CD4-positive, alpha-beta T cell treated with Interleukin-2 at 100 ng/mL for 4 hours (primary cell): Measurements from ENCODE around the gene PCNX2.
A peak's percentile ranks its signal among the peaks of the same experiment; 100 is the strongest.
"Not testable (repeated sequence)": the region's sequence is repeated elsewhere in the genome, so short reads cannot be mapped to it uniquely, and the experiment has no call there.

ENCODE experiments used
- DNase-seq: peaks from one replicate; pipeline ENCODE4 v3.0.0-alpha.2; 2020; ENCODE audit warnings: low spot score

The PCNX2 gene

DNA sequence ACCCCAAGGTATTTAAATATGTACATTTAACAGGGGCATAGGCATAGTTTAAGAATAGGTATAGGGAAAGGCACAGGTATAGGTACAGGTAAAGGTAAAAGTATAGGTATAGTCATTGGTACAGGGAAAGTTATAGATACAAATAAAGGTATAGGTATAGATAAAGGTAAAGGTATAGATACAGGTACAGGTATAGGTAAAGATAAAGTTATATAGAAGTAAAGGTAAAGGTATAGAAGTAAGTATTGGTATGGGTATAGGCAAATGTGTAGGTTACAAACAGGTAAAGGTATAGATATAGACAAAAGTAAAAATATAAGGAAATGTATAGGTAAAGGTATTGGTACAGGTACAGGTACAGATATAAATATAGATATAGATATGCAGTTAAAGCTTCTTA, 137.2 kb downstream of the PCNX2 start:
- no peak for DNase-seq

DNA sequence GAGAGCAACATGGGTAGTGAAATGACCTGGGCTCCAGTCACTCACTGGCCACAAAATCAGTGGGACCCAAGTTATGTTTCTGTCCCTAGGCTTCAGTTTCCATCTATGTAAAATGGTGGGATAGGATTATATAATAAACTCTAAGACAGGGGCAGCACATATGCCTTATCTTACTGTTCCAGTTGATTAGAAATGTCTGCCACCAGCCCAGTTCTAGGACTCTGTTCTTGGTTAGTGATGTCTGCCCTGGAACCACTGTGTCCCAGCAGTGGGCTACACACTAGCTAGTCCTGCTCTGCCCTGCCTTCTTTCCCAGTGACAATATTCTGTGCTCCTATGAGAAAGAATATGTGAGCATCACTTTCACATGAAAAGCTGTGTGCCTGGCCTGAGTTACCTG, 138.3 kb downstream of the PCNX2 start:
- no peak for DNase-seq

DNA sequence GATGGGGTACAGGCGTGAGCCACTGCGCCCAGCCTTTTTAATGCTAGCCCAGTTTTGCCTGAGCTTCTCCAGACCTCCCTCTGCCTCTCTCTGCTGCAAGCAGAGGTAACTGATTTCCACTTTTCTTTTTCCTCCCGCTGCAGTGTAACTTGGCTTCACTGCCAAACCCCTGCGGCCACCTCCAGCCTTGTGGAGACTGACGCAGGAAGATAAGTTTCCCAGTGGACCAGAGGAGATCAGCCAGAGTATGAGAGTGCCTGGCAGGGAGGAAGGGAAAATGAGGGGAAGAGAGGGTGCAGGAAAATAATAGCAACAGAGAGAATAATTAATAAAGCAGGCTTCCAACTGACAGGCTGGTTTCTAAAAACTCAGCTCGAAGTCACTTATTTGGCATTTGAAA, 143.7 kb downstream of the PCNX2 start:
- no peak for DNase-seq

DNA sequence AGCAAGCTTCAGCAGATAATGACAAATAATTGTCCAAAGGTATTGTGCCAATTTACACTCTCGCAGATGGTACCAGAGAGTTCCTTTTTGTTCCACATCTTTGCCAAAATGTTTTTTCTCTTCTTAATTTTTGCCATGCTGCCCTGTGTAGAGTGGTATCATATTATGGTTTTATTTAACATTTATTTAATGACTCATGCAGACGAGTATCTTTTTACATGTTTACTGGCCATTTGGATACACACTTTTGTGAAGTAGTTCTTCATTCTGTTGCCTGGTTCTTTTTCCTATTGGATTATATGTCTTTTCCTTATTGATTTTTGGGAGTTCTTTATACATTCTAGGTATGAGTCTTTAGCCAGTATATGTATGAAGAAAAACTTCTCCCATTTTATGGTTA, 151.1 kb downstream of the PCNX2 start:
- no peak for DNase-seq

DNA sequence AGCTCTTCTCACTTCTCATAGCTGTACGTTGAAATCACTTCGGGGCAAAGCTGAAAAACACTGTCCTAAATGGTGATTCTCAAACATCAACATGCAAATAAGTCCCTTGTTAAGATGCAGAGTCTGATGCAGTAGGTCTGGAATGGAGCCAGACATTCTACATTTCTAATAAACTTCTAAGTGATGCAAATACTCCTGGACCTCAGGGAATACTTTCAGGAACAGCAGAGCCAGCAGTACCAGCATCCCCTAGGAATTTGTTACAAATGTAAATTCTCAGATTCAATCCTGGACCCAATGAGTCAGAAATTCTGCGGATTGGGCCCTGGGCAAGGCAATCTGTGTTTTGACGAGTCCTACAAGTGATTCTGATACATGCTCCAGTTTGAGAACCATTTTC, 152.3 kb downstream of the PCNX2 start:
- DNase-seq, result no peak

DNA sequence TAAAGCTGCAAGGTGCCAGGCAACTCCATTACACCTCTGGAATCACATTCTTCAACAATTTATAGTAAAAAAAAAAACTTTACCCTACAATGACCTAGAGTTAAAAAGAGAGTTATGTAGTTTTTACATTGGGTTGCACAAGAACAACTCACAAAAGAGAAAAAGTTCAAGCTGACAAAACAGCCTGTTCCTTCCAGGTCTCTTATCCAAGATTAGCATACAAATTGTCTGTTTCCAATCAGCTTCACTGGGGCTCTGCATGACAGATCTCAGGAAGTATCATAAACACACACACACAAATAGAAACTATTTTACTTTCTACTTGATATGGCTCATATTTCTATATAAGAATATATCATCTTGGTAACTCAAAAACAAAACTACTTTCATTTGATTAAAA, 154.6 kb downstream of the PCNX2 start:
- DNase-seq, result no peak

DNA sequence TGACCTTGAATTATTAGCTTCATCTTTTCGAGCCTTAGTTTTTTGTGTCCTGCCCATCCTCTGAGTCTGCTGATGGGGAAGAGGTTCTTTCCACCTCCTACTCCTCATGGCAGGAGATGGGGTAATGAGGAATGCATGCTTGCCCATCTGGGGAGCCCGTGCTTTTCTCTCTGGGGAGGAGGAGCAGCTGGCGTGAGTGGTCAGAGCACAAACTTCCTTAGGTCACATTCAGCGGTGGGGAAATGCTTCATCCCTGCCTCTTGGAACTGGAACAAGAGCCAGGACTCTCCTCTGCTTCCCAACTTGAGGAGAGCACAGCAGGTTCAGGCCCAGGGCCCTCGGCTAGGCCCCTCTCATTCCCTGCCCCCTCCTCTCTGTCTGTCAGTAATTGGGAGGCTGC, 155.0 kb downstream of the PCNX2 start:
- no peak for DNase-seq

DNA sequence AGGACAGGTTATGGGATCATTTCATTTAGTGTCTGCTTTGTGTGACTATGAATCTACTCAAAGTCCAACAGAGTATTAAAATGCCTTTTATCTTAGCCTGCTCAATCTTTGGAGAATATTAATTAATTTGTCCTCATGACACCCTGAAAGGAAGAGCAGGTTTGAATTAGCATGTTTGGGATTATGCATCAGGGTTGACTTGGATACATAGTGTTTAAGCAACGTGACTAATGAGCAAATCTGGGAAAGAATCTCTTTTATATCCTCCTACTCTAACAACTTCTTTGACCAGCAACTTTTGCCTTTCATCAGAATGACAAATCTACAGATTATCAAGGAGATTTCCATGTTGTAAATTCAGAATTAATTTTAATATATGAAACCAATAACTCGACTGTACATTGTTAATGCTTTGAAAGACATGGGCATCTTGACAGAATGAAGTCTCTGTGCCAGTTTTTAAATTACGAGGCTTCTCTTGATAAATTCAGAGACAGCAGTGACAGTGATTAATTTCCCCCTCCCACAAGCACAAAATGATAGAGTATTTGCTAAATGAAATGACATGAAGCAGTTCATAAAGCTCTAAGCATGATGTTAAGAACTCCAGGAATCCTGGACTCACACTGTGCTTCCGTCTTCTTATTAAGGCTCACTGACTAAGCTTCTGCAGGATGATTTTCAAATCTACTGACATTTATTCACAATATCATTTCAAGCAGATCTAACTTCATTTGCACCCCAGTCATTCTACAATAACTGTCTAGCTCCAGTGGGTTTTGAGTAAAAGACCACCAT, 156.5 kb downstream of the PCNX2 start:
- DNase-seq, result no peak

DNA sequence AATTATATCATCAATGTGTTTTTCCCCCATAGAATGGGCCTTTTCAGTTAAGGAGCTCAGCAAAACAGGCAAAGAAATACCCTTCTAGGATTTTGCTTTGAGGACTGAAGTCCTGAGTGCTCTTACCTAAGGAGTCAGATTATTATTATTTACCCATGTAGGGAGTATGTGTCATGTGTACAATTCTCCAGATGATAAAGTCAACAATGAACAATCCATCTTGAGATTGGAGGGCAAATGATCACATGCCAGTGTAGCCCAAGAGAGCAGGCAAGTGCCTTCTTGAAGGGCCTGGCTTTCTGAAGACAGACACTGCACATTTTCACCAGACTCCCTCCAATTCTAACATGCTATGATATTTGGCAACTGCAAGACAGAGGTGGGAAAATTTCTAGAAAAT, 159.7 kb downstream of the PCNX2 start:
- no peak for DNase-seq

DNA sequence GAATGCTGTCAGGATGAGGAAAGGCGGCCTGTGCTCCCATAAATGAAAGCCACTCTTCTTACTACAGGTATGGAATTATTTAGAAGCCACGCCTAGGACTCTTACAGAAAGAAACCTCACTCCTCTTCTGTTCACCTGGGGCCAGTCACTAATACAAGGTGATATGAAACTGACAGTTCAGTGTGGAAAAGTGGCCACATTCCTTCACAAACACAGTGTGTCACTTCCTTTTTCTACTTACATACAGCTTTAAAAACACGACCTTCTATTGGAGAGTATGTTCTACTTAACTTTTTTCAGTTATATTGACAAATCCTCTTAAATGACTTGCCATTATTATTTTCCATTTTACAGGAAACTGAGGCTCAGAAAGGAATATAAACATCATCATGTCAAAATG, 163.1 kb downstream of the PCNX2 start:
- DNase-seq, result no peak

DNA sequence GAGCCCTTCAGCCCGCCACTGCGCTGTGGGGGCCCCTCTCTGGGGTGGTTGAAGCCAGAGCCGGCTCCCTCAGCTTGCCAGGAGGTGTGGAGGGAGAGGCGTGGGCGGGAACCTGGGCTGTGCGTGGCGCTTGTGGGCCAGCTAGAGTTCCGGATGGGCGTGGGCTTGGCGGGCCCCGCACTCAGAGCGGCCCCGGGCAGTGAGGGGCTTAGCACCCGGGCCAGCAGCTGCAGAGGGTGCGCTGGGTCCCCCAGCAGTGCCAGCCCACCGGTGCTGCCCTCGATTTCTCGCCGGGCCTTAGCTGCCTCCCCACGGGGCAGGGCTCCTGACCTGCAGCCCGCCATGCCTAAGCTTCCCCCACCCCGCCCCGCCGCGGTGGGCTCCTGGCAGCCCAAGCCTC, 166.5 kb downstream of the PCNX2 start:
- DNase-seq, result not testable (repeated sequence)

DNA sequence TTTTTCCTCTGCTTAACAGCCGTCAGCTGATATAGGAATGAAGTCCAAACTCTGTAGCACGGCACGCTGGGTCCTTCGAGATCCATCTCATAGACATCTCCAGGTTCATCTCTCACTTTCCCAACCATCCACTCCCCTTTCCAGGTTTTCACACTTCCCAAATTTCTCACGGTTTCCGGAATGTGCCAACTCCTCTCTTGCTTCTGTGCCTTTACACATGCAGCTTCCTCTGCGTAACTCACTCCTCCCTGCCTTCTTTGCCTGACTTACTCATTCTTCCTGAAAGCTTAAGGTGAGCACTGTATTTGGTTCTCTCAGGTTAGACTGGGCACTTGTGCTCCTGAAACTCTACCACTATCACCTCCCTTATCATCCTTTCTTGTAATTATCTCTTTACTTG, 168.4 kb downstream of the PCNX2 start:
- no peak for DNase-seq

DNA sequence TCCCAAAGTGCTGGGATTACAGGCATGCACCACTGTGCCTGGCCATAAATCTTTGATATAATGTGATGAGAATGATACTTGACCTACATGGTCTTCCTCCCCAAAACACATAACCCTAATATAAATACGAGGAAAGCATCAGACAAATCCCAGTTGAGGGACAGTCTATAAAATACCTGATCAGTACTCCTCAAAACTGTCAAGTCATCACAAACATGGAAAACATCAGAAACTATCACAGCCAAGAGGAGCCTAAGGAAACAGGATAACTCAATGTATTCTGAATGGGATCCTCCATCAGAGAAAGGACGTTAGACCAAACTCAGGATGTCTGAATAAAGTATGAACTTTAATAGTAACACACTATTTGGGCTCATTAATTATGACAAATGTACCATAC, 172.7 kb downstream of the PCNX2 start:
- DNase-seq, result no peak

DNA sequence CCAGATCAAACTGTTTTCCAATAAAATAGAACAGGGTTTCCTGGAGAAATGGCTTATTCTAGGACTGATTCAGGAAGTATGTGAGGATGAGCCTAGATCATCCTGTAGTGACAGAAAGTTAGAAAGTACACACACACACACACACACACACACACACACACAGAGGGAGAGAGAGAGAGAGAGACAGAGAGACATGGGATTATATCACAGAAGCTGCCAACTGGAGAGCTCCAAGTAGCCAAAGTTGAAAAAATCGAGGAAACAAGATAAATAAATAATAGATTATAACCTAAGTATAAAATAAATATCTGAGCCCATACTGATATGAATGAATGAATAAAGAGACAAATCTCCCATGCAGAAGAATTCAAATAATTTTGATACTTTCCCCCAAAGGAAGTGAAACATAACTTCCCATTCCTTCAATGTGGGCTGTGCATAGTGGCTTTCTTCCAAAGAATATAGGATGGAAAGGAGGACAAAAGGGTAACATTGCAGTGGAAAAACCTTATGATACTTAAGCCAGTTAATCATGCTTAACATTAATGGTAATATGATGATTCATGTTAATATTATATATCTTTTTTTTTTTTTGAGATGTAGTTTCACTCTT, 173.5 kb downstream of the PCNX2 start:
- no peak for DNase-seq

DNA sequence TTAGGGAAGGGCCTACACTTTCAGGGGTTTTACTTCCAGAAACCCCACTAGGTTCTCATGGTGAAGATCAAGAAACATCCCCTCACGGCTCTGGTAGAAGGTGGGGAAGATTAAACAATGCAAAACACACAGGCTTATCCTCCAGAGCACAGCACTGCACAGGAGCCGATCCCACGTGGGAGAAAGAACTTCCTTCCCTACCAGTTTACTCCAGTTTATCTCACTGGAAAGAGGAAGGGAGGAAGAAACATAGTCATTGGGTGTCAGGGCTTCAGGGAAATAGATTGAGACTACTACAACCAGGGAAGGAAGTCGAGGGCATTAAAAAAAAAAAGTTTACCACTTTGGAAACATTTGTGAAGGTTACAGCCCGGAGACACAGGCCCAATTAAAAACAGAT, 180.7 kb downstream of the PCNX2 start:
- DNase-seq, result no peak

DNA sequence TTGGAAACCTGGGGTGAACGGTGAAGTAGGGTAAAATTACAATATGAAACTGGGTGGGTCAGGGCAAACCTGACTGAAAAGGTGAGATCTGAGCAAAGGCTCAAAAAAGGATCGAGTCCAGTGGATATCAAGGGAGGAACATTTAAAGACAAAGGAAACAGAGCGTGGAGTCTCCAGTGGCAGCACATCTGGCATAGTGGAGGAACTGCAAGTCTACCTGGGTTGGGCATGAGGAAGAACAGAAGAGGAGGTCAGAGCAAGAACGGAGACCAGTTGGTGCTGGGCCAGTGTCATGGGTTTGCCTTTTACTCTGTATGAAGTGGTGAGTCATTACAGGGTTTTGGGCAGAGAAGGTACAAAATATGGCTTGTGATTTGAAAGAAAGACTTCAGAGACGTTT, 181.4 kb downstream of the PCNX2 start:
- no peak for DNase-seq

DNA sequence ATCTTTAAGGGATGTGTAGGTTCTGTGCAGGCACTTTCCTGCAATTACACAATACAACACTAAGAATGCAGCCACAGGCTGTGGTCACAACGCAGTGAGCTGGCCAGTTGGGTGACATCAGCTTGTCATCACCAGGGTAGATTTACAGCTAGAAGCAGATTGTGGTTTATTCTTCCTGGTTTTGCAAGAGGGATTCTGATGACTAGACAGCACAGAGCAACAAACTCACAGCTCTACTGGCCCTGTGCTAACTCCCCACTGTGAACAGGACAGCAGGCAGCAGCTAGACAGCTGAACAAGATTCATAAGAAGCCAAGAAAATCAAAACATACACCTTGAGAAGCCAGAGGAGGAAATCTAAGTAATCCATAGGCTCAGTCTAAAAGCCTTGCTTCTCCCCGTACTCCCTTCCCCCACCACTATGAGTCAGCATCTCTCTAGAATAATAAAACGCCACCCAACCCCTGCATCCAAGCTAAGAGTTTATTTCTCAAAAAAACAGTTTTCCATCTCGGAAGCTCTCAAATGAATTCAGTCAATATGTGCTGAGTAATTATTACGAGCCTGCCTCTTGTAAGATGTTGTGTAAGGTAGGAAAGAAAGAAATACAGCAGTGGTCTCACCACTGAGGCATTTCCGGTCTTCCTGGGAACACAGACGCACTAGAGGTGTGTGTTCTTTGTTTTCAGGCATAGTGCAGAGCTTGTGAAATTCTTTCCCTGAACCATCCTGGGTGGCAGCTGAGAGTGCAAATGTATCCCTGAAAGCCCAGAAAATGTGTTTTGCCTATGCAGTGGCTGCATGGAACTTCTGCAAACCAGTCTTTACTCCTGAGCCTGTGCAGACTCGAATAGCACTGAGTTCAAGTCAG, 182.3 kb downstream of the PCNX2 start:
- peak; percentile 10 for DNase-seq

DNA sequence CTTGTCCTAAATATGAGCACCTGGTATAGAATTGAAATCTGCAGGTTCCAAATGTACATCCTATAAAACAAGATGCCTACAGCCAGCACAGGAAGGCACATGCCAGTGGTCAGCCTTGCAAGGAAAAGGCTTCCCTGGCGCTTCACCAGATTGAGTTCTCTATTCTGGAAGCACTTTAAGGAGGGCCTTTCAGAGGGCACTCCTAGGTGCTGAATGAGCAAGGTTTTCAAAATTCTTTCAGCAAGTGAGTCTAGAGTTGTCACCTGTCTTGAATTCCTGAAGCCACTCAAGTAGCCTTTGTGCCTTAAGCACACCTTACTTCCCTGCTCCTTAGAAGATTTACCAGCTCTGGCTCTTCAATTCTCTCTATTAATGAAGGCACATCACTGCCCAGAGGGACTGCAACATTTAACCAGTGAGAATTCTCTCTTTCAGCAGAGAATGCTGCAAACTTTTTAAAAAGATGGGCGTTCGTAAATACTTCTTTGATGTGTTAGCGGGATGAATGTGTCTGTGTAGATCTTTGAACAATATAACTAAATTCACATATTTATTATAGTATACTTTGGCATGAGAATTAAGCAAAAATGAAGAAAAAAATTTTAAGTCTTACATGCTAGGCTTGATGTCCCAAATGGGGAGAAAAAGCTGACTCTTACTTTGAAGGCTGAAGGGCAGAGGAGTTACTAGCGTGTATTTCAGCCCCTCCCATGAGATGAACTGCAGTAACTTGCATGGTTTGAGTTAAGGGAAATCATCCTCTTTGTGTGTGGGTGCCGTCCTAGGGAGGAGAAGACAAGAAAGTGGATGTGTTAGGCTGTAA, 183.1 kb downstream of the PCNX2 start:
- DNase-seq, result no peak

DNA sequence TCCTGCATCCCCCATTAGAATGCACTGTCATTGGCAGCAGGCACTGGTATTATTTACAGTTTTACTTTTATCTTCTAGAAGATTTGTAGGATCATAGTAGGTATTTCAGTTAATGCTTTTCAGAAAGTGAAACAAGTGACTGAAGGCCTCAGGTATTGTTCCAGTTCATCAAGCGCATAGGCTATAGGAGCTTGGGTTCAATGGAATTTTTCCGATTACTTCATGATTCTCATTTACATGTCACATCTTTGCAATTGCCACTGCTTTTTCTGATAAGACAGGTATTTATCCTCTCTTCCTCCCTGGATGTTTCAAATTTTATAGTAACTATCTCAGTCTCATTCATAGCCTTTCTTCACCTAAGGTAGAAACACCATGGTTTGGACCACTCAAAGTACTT, 183.8 kb downstream of the PCNX2 start:
- no peak for DNase-seq

DNA sequence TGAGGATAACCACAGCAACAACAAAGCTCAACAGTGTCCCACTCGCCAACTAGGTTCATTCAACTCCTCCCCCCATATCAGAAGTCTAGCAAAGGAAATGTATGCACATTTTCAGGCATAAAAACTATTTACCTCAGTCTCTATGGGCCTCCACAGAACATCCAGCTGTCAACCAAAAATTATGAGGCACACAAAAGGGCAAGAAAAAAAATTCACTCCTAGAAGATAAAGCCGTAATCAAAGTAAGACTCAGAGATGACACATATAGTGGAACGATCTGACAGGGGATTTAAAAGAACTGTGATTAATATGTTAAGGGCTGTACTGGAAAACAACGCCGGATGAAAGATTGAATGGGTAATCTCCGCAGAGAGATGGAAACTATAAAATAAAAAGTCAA, 186.4 kb downstream of the PCNX2 start:
- DNase-seq, result no peak

DNA sequence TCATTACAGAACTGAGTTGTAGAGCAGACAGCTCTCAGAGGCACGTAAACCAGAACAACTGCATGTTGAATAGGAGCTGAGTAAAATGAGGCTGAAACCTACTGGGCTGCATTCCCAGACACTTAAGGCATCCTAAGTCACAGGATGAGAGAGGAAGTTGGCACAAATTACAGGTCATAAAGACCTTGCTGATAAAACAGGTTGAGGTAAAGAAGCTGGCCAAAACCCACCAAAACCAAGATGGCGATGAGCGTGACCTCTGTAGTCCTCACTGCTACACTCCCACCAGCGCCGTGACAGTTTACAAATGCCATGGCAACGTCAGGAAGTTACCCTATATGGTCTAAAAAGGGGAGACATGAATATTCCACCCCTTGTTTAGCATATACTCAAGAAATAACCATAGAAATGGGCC, 187.8 kb downstream of the PCNX2 start:
- not testable (repeated sequence) for DNase-seq

DNA sequence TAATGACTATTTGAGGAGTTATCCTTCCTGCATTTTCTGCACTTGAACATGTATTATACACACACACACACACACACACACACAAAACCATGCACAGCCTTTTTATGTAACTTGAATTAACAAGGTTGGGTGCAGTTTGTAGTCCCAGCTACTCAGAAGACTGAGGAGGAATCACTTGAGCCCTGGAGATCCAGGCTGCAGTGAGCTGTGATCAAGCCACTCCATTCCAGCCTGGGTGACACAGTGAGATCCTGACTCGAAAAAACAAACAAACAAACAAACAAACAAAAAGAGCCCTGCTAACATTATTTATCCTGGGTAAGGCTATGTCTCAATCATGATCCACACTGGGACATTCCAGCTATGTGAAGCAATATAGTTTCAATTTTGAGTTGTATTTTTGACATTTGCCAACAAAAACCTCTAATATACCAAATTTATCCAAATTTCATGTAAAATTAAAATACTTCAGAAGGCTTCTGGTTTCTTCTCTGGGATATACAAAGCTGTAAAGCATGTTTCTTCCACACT, 188.3 kb downstream of the PCNX2 start:
- no peak for DNase-seq
